Ectodermal cell (in vitro differentiated cells): ENCODE measurements around the gene SESN1.
A peak's percentile ranks its signal among the peaks of the same experiment; 100 is the strongest.
"Not testable (repeated sequence)": the region's sequence is repeated elsewhere in the genome, so short reads cannot be mapped to it uniquely, and the experiment has no call there.

Source experiments
- H3K27ac ChIP-seq: 2 replicates; pipeline ENCODE4 v1.7.0; 2013; ENCODE audit warnings: mild to moderate bottlenecking, low read depth, low read length; ENCODE audit not compliant: insufficient read depth, poor library complexity, severe bottlenecking
- H3K27me3 ChIP-seq: 2 replicates; pipeline ENCODE4 v1.7.0; 2013; ENCODE audit warnings: mild to moderate bottlenecking, low read length; ENCODE audit not compliant: insufficient read depth, control insufficient read depth, poor library complexity, severe bottlenecking
- H3K36me3 ChIP-seq: one replicate; pipeline ENCODE4 v1.7.0; 2013; ENCODE audit warnings: low read length; ENCODE audit not compliant: control insufficient read depth, insufficient read depth
- H3K4me1 ChIP-seq: one replicate; pipeline ENCODE4 v1.7.0; 2013; ENCODE audit warnings: low read length; ENCODE audit not compliant: control insufficient read depth, insufficient read depth
- H3K4me3 ChIP-seq: 2 replicates; pipeline ENCODE4 v1.7.0; 2013; ENCODE audit warnings: low read depth, low read length, control low read depth; ENCODE audit not compliant: insufficient read depth
- H3K9me3 ChIP-seq: 2 replicates; pipeline ENCODE4 v1.7.0; 2013; ENCODE audit warnings: mild to moderate bottlenecking, low read length, moderate library complexity; ENCODE audit not compliant: control insufficient read depth
- WGBS, 2 experiments: methylation state at CpG; one replicate each; pipeline ENCODE4 v1.1.7; 2013; ENCODE audit warnings: missing lambda C conversion rate in 2 of 2; 5-methylcytosine and 5-hydroxymethylcytosine counted together

Gene SESN1

GRCh38 chr6:109118871-109119354, 24.3 kb upstream of the SESN1 start:
- no peaks in the 10 kb centered on the region for H3K4me1 ChIP-seq
- WGBS, 2 experiments, result 81 to 92% methylated on average over 2 to 3 of the region's 3 CpGs
- no peaks in the 10 kb centered on the region for H3K9me3 ChIP-seq
- H3K4me3 ChIP-seq, result no peak overlapping the region
- no peaks in the 10 kb centered on the region for H3K36me3 ChIP-seq
- no peaks in the 10 kb centered on the region for H3K27me3 ChIP-seq
- H3K27ac ChIP-seq, result no peak overlapping the region

GRCh38 chr6:109118337-109118736, 23.7 kb upstream of the SESN1 start:
- no peaks in the 10 kb centered on the region for H3K4me1 ChIP-seq
- no peaks in the 10 kb centered on the region for H3K36me3 ChIP-seq
- WGBS, 2 experiments, result 88 to 92% methylated on average over 5 of the region's 5 CpGs
- H3K4me3 ChIP-seq, result no peak overlapping the region
- no peaks in the 10 kb centered on the region for H3K9me3 ChIP-seq
- H3K27ac ChIP-seq, result no peak overlapping the region
- H3K27me3 ChIP-seq, result no peaks in the 10 kb centered on the region

GRCh38 chr6:109117346-109118035, 22.8 kb upstream of the SESN1 start:
- Histone ChIP-seq H3K36me3 (no peaks in the 10 kb centered on the region), H3K27ac (no peak overlapping the region), H3K4me1 (no peaks in the 10 kb centered on the region), H3K9me3 (no peaks in the 10 kb centered on the region), H3K4me3 (no peak overlapping the region), H3K27me3 (no peaks in the 10 kb centered on the region)
- 95 to 96% methylated on average over 5 of the region's 5 CpGs for WGBS, 2 experiments

- not testable (repeated sequence) for H3K4me1 ChIP-seq, H3K27ac ChIP-seq, H3K36me3 ChIP-seq, H3K4me3 ChIP-seq, H3K27me3 ChIP-seq, H3K9me3 ChIP-seq
- WGBS, 2 experiments, result 90 to 94% methylated on average over 3 of the region's 3 CpGs
These were observed 18.0 kb upstream of the SESN1 start for GRCh38 chr6:109112663-109113062.

- 87 to 90% methylated on average over 6 to 8 of the region's 8 CpGs for WGBS, 2 experiments
- not testable (repeated sequence) for H3K9me3 ChIP-seq, H3K4me3 ChIP-seq, H3K27ac ChIP-seq, H3K36me3 ChIP-seq, H3K27me3 ChIP-seq, H3K4me1 ChIP-seq
These were observed 15.0 kb upstream of the SESN1 start for GRCh38 chr6:109109663-109110062.

GRCh38 chr6:109105681-109106080, 11.0 kb upstream of the SESN1 start:
- H3K27me3 ChIP-seq, result no peaks in the 10 kb centered on the region
- H3K9me3 ChIP-seq, result no peaks in the 10 kb centered on the region
- H3K4me3 ChIP-seq, result no peak overlapping the region
- H3K4me1 ChIP-seq, result no peaks in the 10 kb centered on the region
- H3K27ac ChIP-seq, result no peak overlapping the region
- 90 to 94% methylated on average over 5 of the region's 5 CpGs for WGBS, 2 experiments
- H3K36me3 ChIP-seq, result no peaks in the 10 kb centered on the region

- Histone ChIP-seq H3K4me1 (no peaks in the 10 kb centered on the region), H3K27me3 (no peaks in the 10 kb centered on the region), H3K36me3 (no peaks in the 10 kb centered on the region), H3K4me3 (no peak overlapping the region), H3K9me3 (no peaks in the 10 kb centered on the region), H3K27ac (no peak overlapping the region)
- WGBS, 2 experiments, result 88 to 91% methylated on average over 2 to 3 of the region's 3 CpGs
These were observed 9.9 kb upstream of the SESN1 start for GRCh38 chr6:109104512-109104911.

- H3K27me3 ChIP-seq, result no peaks in the 10 kb centered on the region
- no peaks in the 10 kb centered on the region for H3K4me1 ChIP-seq
- H3K9me3 ChIP-seq, result no peaks in the 10 kb centered on the region
- H3K36me3 ChIP-seq, result no peaks in the 10 kb centered on the region
- H3K27ac ChIP-seq, result no peak overlapping the region
- no peak overlapping the region for H3K4me3 ChIP-seq
These were observed 9.3 kb upstream of the SESN1 start for GRCh38 chr6:109103942-109104341.

GRCh38 chr6:109102762-109103161, 8.1 kb upstream of the SESN1 start:
- no peaks in the 10 kb centered on the region for H3K36me3 ChIP-seq
- no peak overlapping the region for H3K27ac ChIP-seq
- H3K4me3 ChIP-seq, result no peak overlapping the region
- H3K4me1 ChIP-seq, result no peaks in the 10 kb centered on the region
- no peaks in the 10 kb centered on the region for H3K9me3 ChIP-seq
- H3K27me3 ChIP-seq, result no peaks in the 10 kb centered on the region
- 85 to 100% methylated on average over 1 of the region's 1 CpG for WGBS, 2 experiments

- 96 to 99% methylated on average over 1 of the region's 1 CpG for WGBS, 2 experiments
- no peak overlapping the region for H3K4me3 ChIP-seq
- no peak overlapping the region for H3K27ac ChIP-seq
- no peaks in the 10 kb centered on the region for H3K27me3 ChIP-seq
- H3K4me1 ChIP-seq, result peaks cover 6% of the 10 kb centered on the region
- no peaks in the 10 kb centered on the region for H3K36me3 ChIP-seq
- no peaks in the 10 kb centered on the region for H3K9me3 ChIP-seq
These were observed 3.0 kb upstream of the SESN1 start for GRCh38 chr6:109097661-109098060.

- 86% methylated on average over 5 to 6 of the region's 6 CpGs for WGBS, 2 experiments
- H3K4me1 ChIP-seq, result peaks cover 9% of the 10 kb centered on the region
- H3K27me3 ChIP-seq, result no peaks in the 10 kb centered on the region
- H3K27ac ChIP-seq, result peak overlapping the region; percentile 98
- no peaks in the 10 kb centered on the region for H3K9me3 ChIP-seq
- peak overlapping the region; percentile 66 for H3K4me3 ChIP-seq
- H3K36me3 ChIP-seq, result no peaks in the 10 kb centered on the region
These were observed 1.6 kb upstream of the SESN1 start for GRCh38 chr6:109096208-109096607.
